GM12878 (cell line): ENCODE results near the gene TMEM91. TPM values are rescaled to one million over a fixed set of nuclear protein-coding genes. Genes with fewer than 3 reads are reported as not detected.
A peak's percentile ranks its signal among the peaks of the same experiment; 100 is the strongest.

Experiments
- BACH1 ChIP-seq: fragments of 450-650 bp; IDR thresholded peaks from 2 replicates; pipeline ENCODE4 v1.6.1; 2017; ENCODE audit warnings: mild to moderate bottlenecking, borderline replicate concordance
- BMI1 ChIP-seq: fragments of 450-650 bp; IDR thresholded peaks from 2 replicates; pipeline ENCODE4 v1.6.1; 2016; ENCODE audit warnings: mild to moderate bottlenecking, moderate library complexity, borderline replicate concordance
- DPF2 ChIP-seq: fragments of 450-650 bp; IDR thresholded peaks from 2 replicates; pipeline ENCODE4 v1.6.1; 2017; ENCODE audit warnings: mild to moderate bottlenecking
- GABPA ChIP-seq: IDR thresholded peaks from 2 replicates; pipeline ENCODE4 v1.6.1; 2014; ENCODE audit warnings: antibody characterized with exemption, low read depth, mild to moderate bottlenecking, inconsistent platforms
- IRF3 ChIP-seq: fragments of 450-650 bp; IDR thresholded peaks from 2 replicates; pipeline ENCODE4 v1.6.1; 2014; ENCODE audit warnings: mild to moderate bottlenecking
- LARP7 ChIP-seq: fragments of 450-650 bp; IDR thresholded peaks from 2 replicates; pipeline ENCODE4 v1.6.1; 2017; ENCODE audit warnings: mild to moderate bottlenecking
- PAX8 ChIP-seq: fragments of 450-650 bp; IDR thresholded peaks from 2 replicates; pipeline ENCODE4 v1.6.1; 2017; ENCODE audit warnings: mild to moderate bottlenecking, moderate library complexity
- RCOR1 ChIP-seq: conservative IDR thresholded peaks from 2 replicates; pipeline ENCODE4 v1.6.1; 2012; ENCODE audit warnings: low read depth, low read length, improper control_type of control experiment
- SMC3 ChIP-seq: IDR thresholded peaks from 2 replicates; pipeline ENCODE4 v1.6.1; 2011; ENCODE audit warnings: low read length, improper control_type of control experiment, borderline replicate concordance
- YY1 ChIP-seq: IDR thresholded peaks from 2 replicates; pipeline ENCODE4 v1.6.1; 2011; ENCODE audit warnings: low read depth, mild to moderate bottlenecking, low read length
- polyA plus RNA-seq, 11 experiments: library from polyadenylated mRNA; depleted of rRNA in 4 of 11; unstranded in 6 of 11; stranded (reverse) in 5 of 11; fragments of >200 nt; fragmentation: Nextera tagmentation in 4 of 11; fragmentation: Illumina TruSeq in 1 of 11; extraction: Ambion mirVana in 4 of 11; extraction: Trizol in 1 of 11; gene quantifications; 1 replicate in 1 of 11; 2 replicates in 10 of 11; pipeline versions ENCODE4 v1.2.1 to v1.2.3, GENCODE V29; 2011 to 2016; ENCODE audit warnings: inconsistent platforms in 2 of 11, missing spikeins in 2 of 11, low read depth in 1 of 11
- total RNA-seq, 4 experiments: library from RNA; depleted of rRNA in 3 of 4; stranded (reverse); fragments of >200 nt in 3 of 4; fragmentation: Illumina TruSeq in 1 of 4; extraction: Trizol in 1 of 4; gene quantifications; 2 replicates each; pipeline versions ENCODE4 v1.2.1 to v1.2.3, GENCODE V29; 2013 to 2021
- TF ChIP-seq, protein P1 (sequence below): fragments of 450-650 bp; IDR thresholded peaks from 2 replicates; pipeline ENCODE4 v1.6.1; 2017; ENCODE audit warnings: mild to moderate bottlenecking, low read depth, inconsistent platforms; ENCODE audit not compliant: poor library complexity, severe bottlenecking
- TF ChIP-seq, protein P2 (sequence below): fragments of 450-650 bp; IDR thresholded peaks from 2 replicates; pipeline ENCODE4 v1.6.1; 2018; ENCODE audit warnings: borderline replicate concordance, mild to moderate bottlenecking; ENCODE audit not compliant: partially characterized antibody

Gene TMEM91
- total and polyA plus RNA-seq, 10 of the 15 experiments (the other 5 are each of a cell fraction or from before 2014, with no cell fraction given) = 1.5 to 5.5 (median 2.7) TPM

GRCh38 chr19:41363371-41363752, 13.0 kb upstream of the TMEM91 start (continued):
- no peak for TF ChIP-seq PAX8
- TF ChIP-seq GABPA = no peak
- TF ChIP-seq, protein P1, sequence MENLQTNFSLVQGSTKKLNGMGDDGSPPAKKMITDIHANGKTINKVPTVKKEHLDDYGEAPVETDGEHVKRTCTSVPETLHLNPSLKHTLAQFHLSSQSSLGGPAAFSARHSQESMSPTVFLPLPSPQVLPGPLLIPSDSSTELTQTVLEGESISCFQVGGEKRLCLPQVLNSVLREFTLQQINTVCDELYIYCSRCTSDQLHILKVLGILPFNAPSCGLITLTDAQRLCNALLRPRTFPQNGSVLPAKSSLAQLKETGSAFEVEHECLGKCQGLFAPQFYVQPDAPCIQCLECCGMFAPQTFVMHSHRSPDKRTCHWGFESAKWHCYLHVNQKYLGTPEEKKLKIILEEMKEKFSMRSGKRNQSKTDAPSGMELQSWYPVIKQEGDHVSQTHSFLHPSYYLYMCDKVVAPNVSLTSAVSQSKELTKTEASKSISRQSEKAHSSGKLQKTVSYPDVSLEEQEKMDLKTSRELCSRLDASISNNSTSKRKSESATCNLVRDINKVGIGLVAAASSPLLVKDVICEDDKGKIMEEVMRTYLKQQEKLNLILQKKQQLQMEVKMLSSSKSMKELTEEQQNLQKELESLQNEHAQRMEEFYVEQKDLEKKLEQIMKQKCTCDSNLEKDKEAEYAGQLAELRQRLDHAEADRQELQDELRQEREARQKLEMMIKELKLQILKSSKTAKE = peak; percentile 34
- TF ChIP-seq, protein P2, sequence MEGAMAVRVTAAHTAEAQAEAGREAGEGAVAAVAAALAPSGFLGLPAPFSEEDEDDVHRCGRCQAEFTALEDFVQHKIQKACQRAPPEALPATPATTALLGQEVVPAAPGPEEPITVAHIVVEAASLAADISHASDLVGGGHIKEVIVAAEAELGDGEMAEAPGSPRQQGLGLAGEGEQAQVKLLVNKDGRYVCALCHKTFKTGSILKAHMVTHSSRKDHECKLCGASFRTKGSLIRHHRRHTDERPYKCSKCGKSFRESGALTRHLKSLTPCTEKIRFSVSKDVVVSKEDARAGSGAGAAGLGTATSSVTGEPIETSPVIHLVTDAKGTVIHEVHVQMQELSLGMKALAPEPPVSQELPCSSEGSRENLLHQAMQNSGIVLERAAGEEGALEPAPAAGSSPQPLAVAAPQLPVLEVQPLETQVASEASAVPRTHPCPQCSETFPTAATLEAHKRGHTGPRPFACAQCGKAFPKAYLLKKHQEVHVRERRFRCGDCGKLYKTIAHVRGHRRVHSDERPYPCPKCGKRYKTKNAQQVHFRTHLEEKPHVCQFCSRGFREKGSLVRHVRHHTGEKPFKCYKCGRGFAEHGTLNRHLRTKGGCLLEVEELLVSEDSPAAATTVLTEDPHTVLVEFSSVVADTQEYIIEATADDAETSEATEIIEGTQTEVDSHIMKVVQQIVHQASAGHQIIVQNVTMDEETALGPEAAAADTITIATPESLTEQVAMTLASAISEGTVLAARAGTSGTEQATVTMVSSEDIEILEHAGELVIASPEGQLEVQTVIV = no peak
- no peak for TF ChIP-seq BACH1
- no peak for TF ChIP-seq IRF3
- no peak for TF ChIP-seq DPF2
- TF ChIP-seq RCOR1 = no peak
- no peak for TF ChIP-seq BMI1
- TF ChIP-seq YY1 = no peak
- TF ChIP-seq LARP7 = peak; percentile 24; the same call in 1 of the 2 replicates
- TF ChIP-seq SMC3 = no peak
